ENCODE measurements around the gene LGALS3BP.

LGALS3BP gene

GRCh38 chr17:78935419-78936323, 44.1 kb downstream of the LGALS3BP start:
- no peak for DNase-seq

GRCh38 chr17:78934681-78935418, 44.9 kb downstream of the LGALS3BP start:
- no peak for DNase-seq

GRCh38 chr17:78933959-78934568, 45.7 kb downstream of the LGALS3BP start:
- DNase-seq, result peak; percentile 67

GRCh38 chr17:78933025-78933958, 46.4 kb downstream of the LGALS3BP start:
- no peak for DNase-seq

GRCh38 chr17:78929908-78930775, 49.6 kb downstream of the LGALS3BP start:
- no peak for DNase-seq

GRCh38 chr17:78925662-78926555, 53.8 kb downstream of the LGALS3BP start:
- no peak for DNase-seq

GRCh38 chr17:78925234-78925633, 54.5 kb downstream of the LGALS3BP start, which contains the start of gene TIMP2:
TIMP2 (minus strand) TSS chr17:78925387; CDS start chr17:78925088, 299 bp downstream.
- DNase-seq, result peak; percentile 72

- no peak for DNase-seq
These were observed 55.1 kb downstream of the LGALS3BP start for GRCh38 chr17:78924481-78925151.

- no peak for DNase-seq
These were observed 55.9 kb downstream of the LGALS3BP start for GRCh38 chr17:78923660-78924453.

- DNase-seq, result no peak
These were observed 56.8 kb downstream of the LGALS3BP start for GRCh38 chr17:78922816-78923498.

- DNase-seq, result no peak
These were observed 58.2 kb downstream of the LGALS3BP start for GRCh38 chr17:78921437-78921971.
